ENCODE results near the gene ARHGEF17. TPM values are rescaled to one million over a fixed set of nuclear protein-coding genes. Genes with fewer than 3 reads are reported as not detected.

ARHGEF17 gene
- total and polyA plus RNA-seq, 4 donors: 2.6 to 12.6 (median 5.7) TPM

- Histone ChIP-seq H3K27me3 (ENCODE audit: control insufficient read depth in 4 of 4, insufficient read depth in 4 of 4, low read length in 3 of 4) (no peaks in the 10 kb centered on the region), H3K9ac (ENCODE audit: low read depth in 1 of 2, low read length in 2 of 2) (no peak overlapping the region), H3K4me1 (ENCODE audit: control insufficient read depth in 4 of 4, insufficient read depth in 4 of 4, low read length in 3 of 4) (peaks cover 0 to 29% (median under 1%) of the 10 kb centered on the region in 4 donors), H3K4me3 (ENCODE audit: low read depth in 1 of 3, low read length in 3 of 3) (no peak overlapping the region), H3K9me3 (ENCODE audit: control insufficient read depth in 4 of 4, low read length in 3 of 4) (no peaks in the 10 kb centered on the region), H3K27ac (ENCODE audit: low read depth in 1 of 2, low read length in 2 of 2) (no peak overlapping the region), H3K36me3 (ENCODE audit: control insufficient read depth in 4 of 4, insufficient read depth in 3 of 4, low read depth in 1 of 4, low read length in 3 of 4) (no peaks in the 10 kb centered on the region)
- WGBS: 87% methylated on average over 7 of the region's 7 CpGs
- DNase-seq (ENCODE audit: low spot score): no peak
- TF ChIP-seq TAF1 (conservative IDR thresholded peaks at IDR 0.05): no peak
- TF ChIP-seq REST (IDR thresholded peaks at IDR 0.05): no peak
- no peak for TF ChIP-seq HNF4A (conservative IDR thresholded peaks at IDR 0.05)
- no peak for TF ChIP-seq SP1 (IDR thresholded peaks at IDR 0.05)
- no peak for TF ChIP-seq RXRA (IDR thresholded peaks at IDR 0.05)
- TF ChIP-seq RAD21 (IDR thresholded peaks at IDR 0.05): no peak
- TF ChIP-seq GABPA (IDR thresholded peaks at IDR 0.05 in 1 of 2, conservative IDR thresholded peaks at IDR 0.05 in 1 of 2): no peak
- no peak for TF ChIP-seq ZBTB33 (IDR thresholded peaks at IDR 0.05)
- TF ChIP-seq YY1 (IDR thresholded peaks at IDR 0.05): no peak
- TF ChIP-seq EGR1 (IDR thresholded peaks at IDR 0.05; ENCODE audit: low read depth in 2 of 2): no peak
- no peak for TF ChIP-seq ATF3 (IDR thresholded peaks at IDR 0.05)
- TF ChIP-seq CTCF (IDR thresholded peaks at IDR 0.05; ENCODE audit: low read depth, low read length, missing input control): no peak
- TF ChIP-seq NR2F2 (IDR thresholded peaks at IDR 0.05): no peak
- TF ChIP-seq FOXA2 (IDR thresholded peaks at IDR 0.05): no peak
- TF ChIP-seq MAX (IDR thresholded peaks at IDR 0.05): no peak
- no peak for TF ChIP-seq FOXA1 (IDR thresholded peaks at IDR 0.05)
- no peak for TF ChIP-seq JUND (IDR thresholded peaks at IDR 0.05)
- TF ChIP-seq HNF4G (IDR thresholded peaks at IDR 0.05): no peak
Observed at GRCh38 chr11:73380331-73380730, 72.3 kb downstream of the ARHGEF17 start.

Measured in liver (tissue), 9 donors.